HEK293 (cell line): ENCODE results near the gene TNKS1BP1.

Experiments used
- CTCF ChIP-seq: fragments of 450-650 bp; formaldehyde crosslinking; IDR thresholded peaks from 2 replicates; pipeline ENCODE4 v1.5.1; 2016; ENCODE audit warnings: missing biosample characterization, missing genetic modification characterization
- SP2 ChIP-seq: fragments of 450-650 bp; formaldehyde crosslinking; IDR thresholded peaks from 2 replicates; pipeline ENCODE4 v1.5.1; 2016; ENCODE audit warnings: missing biosample characterization, missing genetic modification characterization
- ZNF350 ChIP-seq: fragments of 450-650 bp; formaldehyde crosslinking; IDR thresholded peaks from 2 replicates; pipeline ENCODE4 v1.5.0; 2017; ENCODE audit warnings: missing biosample characterization, mild to moderate bottlenecking, missing genetic modification characterization
- ZNF747 ChIP-seq: fragments of 450-650 bp; formaldehyde crosslinking; IDR thresholded peaks from 2 replicates; pipeline ENCODE4 v1.5.1; 2016; ENCODE audit warnings: missing biosample characterization, missing genetic modification characterization
- TF ChIP-seq, protein P1 (sequence below): fragments of 450-650 bp; formaldehyde crosslinking; IDR thresholded peaks from 2 replicates; pipeline ENCODE4 v1.5.1; 2016; ENCODE audit warnings: missing biosample characterization, missing genetic modification characterization

DNA sequence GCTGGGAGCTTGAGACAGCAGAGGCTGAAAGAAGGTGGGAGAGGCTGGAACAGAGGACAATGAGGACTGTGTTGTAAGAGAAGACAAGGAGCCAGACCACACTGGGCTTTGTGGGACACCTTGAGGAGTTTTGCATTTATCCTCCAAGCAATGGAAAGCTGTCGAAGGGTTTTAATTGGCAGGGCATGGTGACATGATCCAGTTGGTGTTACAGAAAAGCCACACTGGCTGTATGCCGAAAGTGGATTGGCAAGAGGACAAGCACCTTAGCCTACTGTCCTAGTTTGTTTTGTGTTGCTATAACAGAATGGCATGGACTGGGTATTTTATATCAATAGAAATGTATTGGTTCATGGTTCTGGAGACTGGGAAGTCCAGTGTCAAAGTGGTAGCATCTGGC lies 73.7 kb downstream of the TNKS1BP1 start:
- no peak for TF ChIP-seq CTCF
- no peak for TF ChIP-seq SP2 (tag by site-specific recombination)
- TF ChIP-seq, protein P1, sequence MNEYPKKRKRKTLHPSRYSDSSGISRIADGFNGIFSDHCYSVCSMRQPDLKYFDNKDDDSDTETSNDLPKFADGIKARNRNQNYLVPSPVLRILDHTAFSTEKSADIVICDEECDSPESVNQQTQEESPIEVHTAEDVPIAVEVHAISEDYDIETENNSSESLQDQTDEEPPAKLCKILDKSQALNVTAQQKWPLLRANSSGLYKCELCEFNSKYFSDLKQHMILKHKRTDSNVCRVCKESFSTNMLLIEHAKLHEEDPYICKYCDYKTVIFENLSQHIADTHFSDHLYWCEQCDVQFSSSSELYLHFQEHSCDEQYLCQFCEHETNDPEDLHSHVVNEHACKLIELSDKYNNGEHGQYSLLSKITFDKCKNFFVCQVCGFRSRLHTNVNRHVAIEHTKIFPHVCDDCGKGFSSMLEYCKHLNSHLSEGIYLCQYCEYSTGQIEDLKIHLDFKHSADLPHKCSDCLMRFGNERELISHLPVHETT = no peak
- no peak for TF ChIP-seq ZNF747
- no peak for TF ChIP-seq ZNF350 (tag by site-specific recombination)
